HepG2 (cell line): ENCODE results near the gene CFAP61. TPM values are rescaled to one million over a fixed set of nuclear protein-coding genes. Genes with fewer than 3 reads are reported as not detected.
A peak's percentile ranks its signal among the peaks of the same experiment; 100 is the strongest.

Source experiments
- AKAP8 ChIP-seq: sonication (generic); formaldehyde crosslinking; IDR thresholded peaks from 2 replicates; pipeline ENCODE4 v1.5.1; 2020; ENCODE audit warnings: mild to moderate bottlenecking, missing genetic modification reagents
- CTCF ChIP-seq: sonication (generic); formaldehyde crosslinking; IDR thresholded peaks from 2 replicates; pipeline ENCODE4 v1.5.0; 2020; ENCODE audit warnings: mild to moderate bottlenecking, missing genetic modification reagents, moderate library complexity
- ETV5 ChIP-seq: IDR thresholded peaks from 2 replicates; pipeline ENCODE4 v1.6.1; 2018; ENCODE audit warnings: missing biosample characterization, missing genetic modification reagents, inconsistent platforms, borderline replicate concordance
- HDAC1 ChIP-seq: sonication (generic); formaldehyde crosslinking; IDR thresholded peaks from 2 replicates; pipeline ENCODE4 v1.5.1; 2020; ENCODE audit warnings: mild to moderate bottlenecking, missing genetic modification reagents
- KLF9 ChIP-seq: IDR thresholded peaks from 2 replicates; pipeline ENCODE4 v1.6.1; 2016; ENCODE audit warnings: low read depth
- MED1 ChIP-seq: sonication (generic); formaldehyde crosslinking; IDR thresholded peaks from 2 replicates; pipeline ENCODE4 v1.4.0; 2020; ENCODE audit warnings: missing genetic modification reagents
- MXD3 ChIP-seq: IDR thresholded peaks from 2 replicates; pipeline ENCODE4 v1.6.1; 2016; ENCODE audit warnings: mild to moderate bottlenecking, missing biosample characterization, missing genetic modification reagents
- NFKBIZ ChIP-seq: IDR thresholded peaks from 2 replicates; pipeline ENCODE4 v1.6.1; 2018; ENCODE audit warnings: missing genetic modification reagents, missing compliant biosample characterization
- SIN3A ChIP-seq: IDR thresholded peaks from 2 replicates; pipeline ENCODE4 v1.6.1; 2011; ENCODE audit warnings: low read depth, mild to moderate bottlenecking, control low read depth, low read length, borderline replicate concordance
- SRY ChIP-seq: sonication (generic); formaldehyde crosslinking; IDR thresholded peaks from 2 replicates; pipeline ENCODE4 v1.8.0; 2022; ENCODE audit warnings: mild to moderate bottlenecking, missing genetic modification reagents
- ZC3H4 ChIP-seq: sonication (generic); formaldehyde crosslinking; IDR thresholded peaks from 2 replicates; pipeline ENCODE4 v1.4.0; 2020; ENCODE audit warnings: missing genetic modification reagents, borderline replicate concordance
- ZIK1 ChIP-seq: sonication (generic); formaldehyde crosslinking; IDR thresholded peaks from 2 replicates; pipeline ENCODE4 v1.5.0; 2020; ENCODE audit warnings: mild to moderate bottlenecking, low read depth, missing genetic modification reagents, borderline replicate concordance
- ZNF33A ChIP-seq: sonication (generic); formaldehyde crosslinking; IDR thresholded peaks from 2 replicates; pipeline ENCODE4 v1.5.1; 2020; ENCODE audit warnings: missing genetic modification reagents, mild to moderate bottlenecking, moderate library complexity, borderline replicate concordance
- ZNF343 ChIP-seq: sonication (generic); formaldehyde crosslinking; IDR thresholded peaks from 2 replicates; pipeline ENCODE4 v1.4.0; 2020; ENCODE audit warnings: mild to moderate bottlenecking, missing genetic modification reagents
- ZNF350 ChIP-seq: sonication (generic); formaldehyde crosslinking; IDR thresholded peaks from 2 replicates; pipeline ENCODE4 v1.4.0; 2020; ENCODE audit warnings: mild to moderate bottlenecking, low read depth, missing genetic modification reagents, borderline replicate concordance
- ZNF766 ChIP-seq: sonication (generic); formaldehyde crosslinking; IDR thresholded peaks from 2 replicates; pipeline ENCODE4 v1.5.0; 2020; ENCODE audit warnings: missing genetic modification reagents, borderline replicate concordance
- polyA plus RNA-seq, 8 experiments: library from polyadenylated mRNA; depleted of rRNA in 3 of 8; stranded (reverse) in 7 of 8; unstranded in 1 of 8; fragments of >200 nt; fragmentation: Illumina TruSeq in 4 of 8; extraction: Trizol in 4 of 8; gene quantifications; 2 replicates each; pipeline versions ENCODE4 v1.2.1 to v1.2.3, GENCODE V29; 2011 to 2016; ENCODE audit warnings: low read depth in 4 of 8, missing spikeins in 1 of 8, mixed read lengths in 1 of 8; ENCODE audit not compliant: insufficient read depth in 1 of 8
- total RNA-seq, 5 experiments: library from RNA; depleted of rRNA; stranded (reverse); fragments of >200 nt; fragmentation: Illumina TruSeq; extraction: Trizol; gene quantifications; 2 replicates each; pipeline ENCODE4 v1.2.3, GENCODE V29; 2016; ENCODE audit warnings: low read depth in 1 of 5
- TF ChIP-seq, protein P1 (sequence below): sonication (generic); formaldehyde crosslinking; IDR thresholded peaks from 2 replicates; pipeline ENCODE4 v1.5.0; 2020; ENCODE audit warnings: missing genetic modification reagents, mild to moderate bottlenecking, borderline replicate concordance
- TF ChIP-seq, protein P2 (sequence below), 2 experiments: fragments of 450-650 bp in 1 of 2; sonication (generic) in 1 of 2; formaldehyde crosslinking in 1 of 2; IDR thresholded peaks; 2 replicates each; pipeline versions ENCODE4 v1.6.1 to v1.8.0; 2016 to 2022; ENCODE audit warnings: antibody characterized with exemption in 1 of 2, mild to moderate bottlenecking in 1 of 2, missing genetic modification reagents in 1 of 2

CFAP61 gene
- total and polyA plus RNA-seq, 2 of the 13 experiments (the other 11 are each of a cell fraction or from before 2014, with no cell fraction given) = 0.27 TPM; not detected in 1

- TF ChIP-seq ZNF33A (CRISPR knock-in tag) (peak; percentile 82; the same call in 1 of the 2 replicates), HDAC1 (CRISPR knock-in tag) (peak; percentile 43; the same call in 1 of the 2 replicates), ZC3H4 (CRISPR knock-in tag) (no peak), ZNF350 (CRISPR knock-in tag) (no peak), ZNF766 (no peak), SRY (no peak), ZIK1 (CRISPR knock-in tag) (no peak), MXD3 (CRISPR knock-in tag) (no peak), CTCF (CRISPR knock-in tag) (no peak), KLF9 (no peak), AKAP8 (no peak), SIN3A (peak; percentile 38; the same call in 1 of the 2 replicates), ETV5 (CRISPR knock-in tag) (no peak), NFKBIZ (CRISPR knock-in tag) (no peak), ZNF343 (CRISPR knock-in tag) (no peak), MED1 (CRISPR knock-in tag) (0 out of 2 replicates have a peak, but pooled peaks have one; percentile 24)
- TF ChIP-seq, protein P1, sequence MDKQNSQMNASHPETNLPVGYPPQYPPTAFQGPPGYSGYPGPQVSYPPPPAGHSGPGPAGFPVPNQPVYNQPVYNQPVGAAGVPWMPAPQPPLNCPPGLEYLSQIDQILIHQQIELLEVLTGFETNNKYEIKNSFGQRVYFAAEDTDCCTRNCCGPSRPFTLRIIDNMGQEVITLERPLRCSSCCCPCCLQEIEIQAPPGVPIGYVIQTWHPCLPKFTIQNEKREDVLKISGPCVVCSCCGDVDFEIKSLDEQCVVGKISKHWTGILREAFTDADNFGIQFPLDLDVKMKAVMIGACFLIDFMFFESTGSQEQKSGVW (CRISPR knock-in tag) = no peak
- TF ChIP-seq, protein P2, sequence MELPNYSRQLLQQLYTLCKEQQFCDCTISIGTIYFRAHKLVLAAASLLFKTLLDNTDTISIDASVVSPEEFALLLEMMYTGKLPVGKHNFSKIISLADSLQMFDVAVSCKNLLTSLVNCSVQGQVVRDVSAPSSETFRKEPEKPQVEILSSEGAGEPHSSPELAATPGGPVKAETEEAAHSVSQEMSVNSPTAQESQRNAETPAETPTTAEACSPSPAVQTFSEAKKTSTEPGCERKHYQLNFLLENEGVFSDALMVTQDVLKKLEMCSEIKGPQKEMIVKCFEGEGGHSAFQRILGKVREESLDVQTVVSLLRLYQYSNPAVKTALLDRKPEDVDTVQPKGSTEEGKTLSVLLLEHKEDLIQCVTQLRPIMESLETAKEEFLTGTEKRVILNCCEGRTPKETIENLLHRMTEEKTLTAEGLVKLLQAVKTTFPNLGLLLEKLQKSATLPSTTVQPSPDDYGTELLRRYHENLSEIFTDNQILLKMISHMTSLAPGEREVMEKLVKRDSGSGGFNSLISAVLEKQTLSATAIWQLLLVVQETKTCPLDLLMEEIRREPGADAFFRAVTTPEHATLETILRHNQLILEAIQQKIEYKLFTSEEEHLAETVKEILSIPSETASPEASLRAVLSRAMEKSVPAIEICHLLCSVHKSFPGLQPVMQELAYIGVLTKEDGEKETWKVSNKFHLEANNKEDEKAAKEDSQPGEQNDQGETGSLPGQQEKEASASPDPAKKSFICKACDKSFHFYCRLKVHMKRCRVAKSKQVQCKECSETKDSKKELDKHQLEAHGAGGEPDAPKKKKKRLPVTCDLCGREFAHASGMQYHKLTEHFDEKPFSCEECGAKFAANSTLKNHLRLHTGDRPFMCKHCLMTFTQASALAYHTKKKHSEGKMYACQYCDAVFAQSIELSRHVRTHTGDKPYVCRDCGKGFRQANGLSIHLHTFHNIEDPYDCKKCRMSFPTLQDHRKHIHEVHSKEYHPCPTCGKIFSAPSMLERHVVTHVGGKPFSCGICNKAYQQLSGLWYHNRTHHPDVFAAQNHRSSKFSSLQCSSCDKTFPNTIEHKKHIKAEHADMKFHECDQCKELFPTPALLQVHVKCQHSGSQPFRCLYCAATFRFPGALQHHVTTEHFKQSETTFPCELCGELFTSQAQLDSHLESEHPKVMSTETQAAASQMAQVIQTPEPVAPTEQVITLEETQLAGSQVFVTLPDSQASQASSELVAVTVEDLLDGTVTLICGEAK (IDR thresholded peaks at IDR 0.05) = no peak
- TF ChIP-seq, protein P2 (CRISPR knock-in tag; IDR thresholded peaks at IDR 0.05) = peak; percentile 14; the same call in 1 of the 2 replicates
Measured at GRCh38 chr20:20005342-20005741, 47.0 kb upstream of the CFAP61 start (continued).
